ENCODE results near the gene RFX2.

Gene RFX2

GRCh38 chr19:5951338-5951861, 158.9 kb downstream of the RFX2 start:
- no peak for TF ChIP-seq ARNTL (CRISPR knock-in tag; IDR thresholded peaks at IDR 0.05; ENCODE audit: borderline replicate concordance, low read depth)
- TF ChIP-seq ZNF565 (CRISPR knock-in tag; conservative IDR thresholded peaks at IDR 0.05; ENCODE audit: low read depth), result no peak
- TF ChIP-seq POU6F1 (CRISPR knock-in tag; IDR thresholded peaks at IDR 0.05; ENCODE audit: borderline replicate concordance, low read depth), result no peak
- no peak for TF ChIP-seq CREB5 (CRISPR knock-in tag; IDR thresholded peaks at IDR 0.05; ENCODE audit: low read depth)
- TF ChIP-seq PPARA (CRISPR knock-in tag; IDR thresholded peaks at IDR 0.05; ENCODE audit: borderline replicate concordance), result no peak
- no peak for ATAC-seq

- no peak for ATAC-seq
- TF ChIP-seq SNAI2 (CRISPR knock-in tag; IDR thresholded peaks at IDR 0.05) (no peak), RARB (CRISPR knock-in tag; IDR thresholded peaks at IDR 0.05) (no peak), ZFP3 (CRISPR knock-in tag; IDR thresholded peaks at IDR 0.05) (no peak), ZFP30 (CRISPR knock-in tag; IDR thresholded peaks at IDR 0.05) (no peak), ZNF565 (CRISPR knock-in tag; conservative IDR thresholded peaks at IDR 0.05; ENCODE audit: low read depth) (no peak)
Measured at GRCh38 chr19:5950741-5951140, 159.6 kb downstream of the RFX2 start.

GRCh38 chr19:5949792-5950305, 160.5 kb downstream of the RFX2 start:
- TF ChIP-seq POU6F1 (CRISPR knock-in tag; IDR thresholded peaks at IDR 0.05; ENCODE audit: borderline replicate concordance, low read depth), result no peak
- TF ChIP-seq RARB (CRISPR knock-in tag; IDR thresholded peaks at IDR 0.05), result no peak
- TF ChIP-seq PPARA (CRISPR knock-in tag; IDR thresholded peaks at IDR 0.05; ENCODE audit: borderline replicate concordance), result no peak
- TF ChIP-seq ARNTL (CRISPR knock-in tag; IDR thresholded peaks at IDR 0.05; ENCODE audit: borderline replicate concordance, low read depth), result no peak
- no peak for TF ChIP-seq ZFP3 (CRISPR knock-in tag; IDR thresholded peaks at IDR 0.05)
- TF ChIP-seq ZNF70 (CRISPR knock-in tag; IDR thresholded peaks at IDR 0.05), result no peak
- TF ChIP-seq PATZ1 (CRISPR knock-in tag; IDR thresholded peaks at IDR 0.05; ENCODE audit: borderline replicate concordance), result no peak
- no peak for TF ChIP-seq TSHZ2 (CRISPR knock-in tag; IDR thresholded peaks at IDR 0.05)
- TF ChIP-seq ZNF8 (CRISPR knock-in tag; IDR thresholded peaks at IDR 0.05), result no peak
- no peak for ATAC-seq

GRCh38 chr19:5948752-5949564, 161.3 kb downstream of the RFX2 start:
- no peak for ATAC-seq
- TF ChIP-seq CSRNP3 (CRISPR knock-in tag; IDR thresholded peaks at IDR 0.05), result no peak
- no peak for TF ChIP-seq ZNF8 (CRISPR knock-in tag; IDR thresholded peaks at IDR 0.05)
- TF ChIP-seq BACH2 (CRISPR knock-in tag; IDR thresholded peaks at IDR 0.05; ENCODE audit: borderline replicate concordance), result no peak
- TF ChIP-seq PATZ1 (CRISPR knock-in tag; IDR thresholded peaks at IDR 0.05; ENCODE audit: borderline replicate concordance), result no peak
- no peak for TF ChIP-seq GLIS3 (CRISPR knock-in tag; IDR thresholded peaks at IDR 0.05)
- no peak for TF ChIP-seq POU6F1 (CRISPR knock-in tag; IDR thresholded peaks at IDR 0.05; ENCODE audit: borderline replicate concordance, low read depth)
- TF ChIP-seq TCF4 (CRISPR knock-in tag; IDR thresholded peaks at IDR 0.05; ENCODE audit: borderline replicate concordance), result no peak
- no peak for TF ChIP-seq CSDC2 (CRISPR knock-in tag; IDR thresholded peaks at IDR 0.05)
